Lung (tissue), 12 donors: ENCODE data around the gene CABLES1. TPM values are rescaled to one million over a fixed set of nuclear protein-coding genes. Genes with fewer than 3 reads are reported as not detected.

ENCODE experiments used
- ATAC-seq: fragments of 200-7000 bp; cut with Tn5 transposase; one replicate; pipeline ENCODE4 v1.9.1; 2020; ENCODE audit warnings: moderate number of reproducible peaks; ENCODE audit not compliant: insufficient read depth, low FRiP score
- DNase-seq, 3 donors: peaks; one replicate each; pipeline ENCODE4 v3.0.0-alpha.2; 2013 to 2017
- H3K27ac ChIP-seq, 2 donors: one replicate each; pipeline ENCODE4 v1.5.1; 2013; ENCODE audit warnings: mild to moderate bottlenecking in 2 of 2, moderate library complexity in 2 of 2, control low read depth in 1 of 2, inconsistent platforms in 1 of 2, low read depth in 1 of 2, low read length in 1 of 2
- H3K27me3 ChIP-seq, 3 donors: one replicate each; pipeline ENCODE4 v1.5.1; 2013; ENCODE audit warnings: low read length in 2 of 3; ENCODE audit not compliant: control insufficient read depth in 3 of 3, insufficient read depth in 3 of 3
- H3K36me3 ChIP-seq, 4 donors: one replicate each; pipeline ENCODE4 v1.5.1; 2013; ENCODE audit warnings: low read length in 4 of 4, mild to moderate bottlenecking in 1 of 4, moderate library complexity in 1 of 4; ENCODE audit not compliant: control insufficient read depth in 4 of 4, insufficient read depth in 4 of 4
- H3K4me1 ChIP-seq, 5 donors: one replicate each; pipeline ENCODE4 v1.5.1; 2013; ENCODE audit warnings: low read length in 5 of 5, mild to moderate bottlenecking in 2 of 5, moderate library complexity in 1 of 5; ENCODE audit not compliant: control insufficient read depth in 5 of 5, insufficient read depth in 5 of 5
- H3K4me3 ChIP-seq: one replicate; pipeline ENCODE4 v1.5.1; 2013; ENCODE audit warnings: mild to moderate bottlenecking, control low read depth, moderate library complexity
- H3K9ac ChIP-seq, 2 donors: one replicate each; pipeline ENCODE4 v1.5.1; 2013; ENCODE audit warnings: low read length in 2 of 2, control low read depth in 1 of 2; ENCODE audit not compliant: insufficient read depth in 1 of 2
- H3K9me3 ChIP-seq, 4 donors: one replicate each; pipeline ENCODE4 v1.5.1; 2013; ENCODE audit warnings: low read length in 3 of 4, mild to moderate bottlenecking in 1 of 4, moderate library complexity in 1 of 4; ENCODE audit not compliant: control insufficient read depth in 4 of 4, insufficient read depth in 3 of 4
- WGBS, 2 donors: extraction: QIAGEN DNeasy Blood & Tissue Kit; methylation state at CpG; one replicate each; pipeline ENCODE4 v1.1.7; 2013; 5-methylcytosine and 5-hydroxymethylcytosine counted together
- polyA plus RNA-seq, 2 donors: library from polyadenylated mRNA; stranded (reverse); fragments of 200-250 nt; gene quantifications; one replicate each; pipeline ENCODE4 v1.2.1, GENCODE V29; 2013
- total RNA-seq, 2 donors: library from RNA; depleted of rRNA in 1 of 2; stranded (reverse); fragments of >200 nt in 1 of 2; gene quantifications; one replicate each; pipeline ENCODE4 v1.2.1, GENCODE V29; 2014 to 2021
- TF ChIP-seq, protein P1 (sequence below): IDR thresholded peaks from 2 replicates; pipeline ENCODE4 v1.5.1; 2012; ENCODE audit warnings: mild to moderate bottlenecking; ENCODE audit errors: control extremely low read depth, extremely low read depth
- donor health status: control.
- donor health status: control.
- donor health status: Bipolar disorder and iron deficiency.
- donor health status: healthy.
- donor health status: DM: yes; HTN: yes; CAD: no.

CABLES1 gene
- total and polyA plus RNA-seq, 4 donors = 4.2 to 32.6 (median 14.7) TPM

- Histone ChIP-seq H3K4me3 (no peak overlapping the region), H3K36me3 (peaks cover 0 to 8% (median 1%) of the 10 kb centered on the region in 4 donors), H3K27me3 (no peaks in the 10 kb centered on the region), H3K27ac (peak overlapping the region in 1 of 2 donors; percentile 90), H3K9me3 (peaks cover 0 to 2% (median 0%) of the 10 kb centered on the region in 4 donors), H3K4me1 (peaks cover 6 to 21% (median 17%) of the 10 kb centered on the region in 5 donors), H3K9ac (no peak overlapping the region)
- TF ChIP-seq, protein P1, sequence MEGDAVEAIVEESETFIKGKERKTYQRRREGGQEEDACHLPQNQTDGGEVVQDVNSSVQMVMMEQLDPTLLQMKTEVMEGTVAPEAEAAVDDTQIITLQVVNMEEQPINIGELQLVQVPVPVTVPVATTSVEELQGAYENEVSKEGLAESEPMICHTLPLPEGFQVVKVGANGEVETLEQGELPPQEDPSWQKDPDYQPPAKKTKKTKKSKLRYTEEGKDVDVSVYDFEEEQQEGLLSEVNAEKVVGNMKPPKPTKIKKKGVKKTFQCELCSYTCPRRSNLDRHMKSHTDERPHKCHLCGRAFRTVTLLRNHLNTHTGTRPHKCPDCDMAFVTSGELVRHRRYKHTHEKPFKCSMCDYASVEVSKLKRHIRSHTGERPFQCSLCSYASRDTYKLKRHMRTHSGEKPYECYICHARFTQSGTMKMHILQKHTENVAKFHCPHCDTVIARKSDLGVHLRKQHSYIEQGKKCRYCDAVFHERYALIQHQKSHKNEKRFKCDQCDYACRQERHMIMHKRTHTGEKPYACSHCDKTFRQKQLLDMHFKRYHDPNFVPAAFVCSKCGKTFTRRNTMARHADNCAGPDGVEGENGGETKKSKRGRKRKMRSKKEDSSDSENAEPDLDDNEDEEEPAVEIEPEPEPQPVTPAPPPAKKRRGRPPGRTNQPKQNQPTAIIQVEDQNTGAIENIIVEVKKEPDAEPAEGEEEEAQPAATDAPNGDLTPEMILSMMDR = no peak
- DNase-seq = no peak
- ATAC-seq = no peak
- 85 to 94% methylated on average over 13 of the region's 13 CpGs for WGBS, 2 donors
Measured at GRCh38 chr18:23236876-23237468, 101.7 kb downstream of the CABLES1 start.

GRCh38 chr18:23237524-23238151 lies 102.4 kb downstream of the CABLES1 start:
- Histone ChIP-seq H3K4me1 (peaks cover 6 to 21% (median 17%) of the 10 kb centered on the region in 5 donors), H3K36me3 (peaks cover 0 to 8% (median 1%) of the 10 kb centered on the region in 4 donors), H3K27ac (peak overlapping the region; percentile 21 to 90), H3K27me3 (no peaks in the 10 kb centered on the region), H3K4me3 (peak overlapping the region; percentile 4), H3K9ac (no peak overlapping the region), H3K9me3 (no peaks in the 10 kb centered on the region)
- TF ChIP-seq, protein P1 = no peak
- 12 to 16% methylated on average over 17 of the region's 17 CpGs for WGBS, 2 donors
- ATAC-seq = peak; percentile 60
- peak; percentile 45 to 58 (median 48) for DNase-seq

DNA sequence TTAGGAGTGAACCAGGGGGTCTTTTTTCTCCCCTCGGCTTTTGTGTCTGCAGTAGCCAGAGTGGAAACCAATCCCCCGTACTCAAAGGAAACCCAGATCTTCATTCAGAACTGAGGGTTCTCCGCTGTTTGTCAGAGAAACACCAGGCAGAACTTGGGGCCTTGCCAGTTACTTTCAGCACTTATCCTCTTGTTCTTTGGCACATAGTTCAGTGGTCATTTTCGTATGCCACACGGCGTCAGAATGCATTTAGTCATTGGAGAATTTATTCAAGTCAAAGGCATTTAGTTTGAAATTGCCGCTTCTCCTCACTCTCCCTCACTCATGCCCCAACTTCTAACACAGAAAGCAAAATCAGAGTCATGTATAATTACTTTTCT lies 102.9 kb downstream of the CABLES1 start:
- WGBS, 2 donors = 25 to 39% methylated on average over 7 of the region's 7 CpGs
- H3K9ac ChIP-seq = no peak overlapping the region
- H3K9me3 ChIP-seq = no peaks in the 10 kb centered on the region
- peaks cover 0 to 8% (median 1%) of the 10 kb centered on the region in 4 donors for H3K36me3 ChIP-seq
- peaks cover 6 to 21% (median 17%) of the 10 kb centered on the region in 5 donors for H3K4me1 ChIP-seq
- ATAC-seq = peak; percentile 55
- TF ChIP-seq, protein P1 = no peak
- H3K4me3 ChIP-seq = no peak overlapping the region
- peak overlapping the region; percentile 21 to 90 for H3K27ac ChIP-seq
- peak in 2 of 3 donors; percentile 56 to 62 for DNase-seq
- H3K27me3 ChIP-seq = no peaks in the 10 kb centered on the region
